K562 (cell line): ENCODE data around the gene PDE6G. TPM values are rescaled to one million over a fixed set of nuclear protein-coding genes. Genes with fewer than 3 reads are reported as not detected.

Experiments
- ATAC-seq: fragments of 200-7000 bp; cut with Tn5 transposase; 3 replicates; pipeline ENCODE4 v1.9.1; 2020; ENCODE audit warnings: moderate library complexity
- BruUV-seq: library from RNA; stranded (reverse); fragments of 400-500 nt; replicated peaks from 2 replicates; lab custom pipeline; 2021; lab: Mats Ljungman, UMichigan
- CTCF ChIA-PET: fragments of 300-600 bp; formaldehyde crosslinking; extraction: SDS; loops from one replicate; lab custom pipeline; 2021; ENCODE audit warnings: low intra/inter-chr PET ratio; lab: Yijun Ruan, JAX
- POLR2A ChIA-PET: fragments of 300-600, 350-650 bp; sonication (Branson Sonifier 250); formaldehyde crosslinking; extraction: SDS; loops from one replicate; lab custom pipeline; 2021; ENCODE audit warnings: antibody characterized with exemption, inconsistent platforms; lab: Yijun Ruan, JAX
- DNase-seq, 4 experiments: peaks; one replicate each; pipeline versions ENCODE4 v3.0.0 to v3.0.0-alpha.2; 2011 to 2018; ENCODE audit warnings: low spot score in 3 of 4, mixed read lengths in 3 of 4; ENCODE audit errors: extremely low read depth in 1 of 4
- FAIRE-seq: peaks from 2 replicates; lab custom pipeline; 2011; peaks lifted over from hg19 to GRCh38; lab: Jason Lieb, UNC
- H2AFZ ChIP-seq: 2 replicates; pipeline ENCODE4 v1.6.0; 2011; ENCODE audit warnings: low read depth, low read length, control low read depth, inconsistent platforms
- H3K27ac ChIP-seq: fragments of 200-600 bp; 3 replicates; pipeline ENCODE4 v1.8.0; 2011; ENCODE audit warnings: low read depth, mild to moderate bottlenecking, control low read depth, inconsistent platforms, low read length, moderate library complexity, mixed read lengths; ENCODE audit errors: extremely low read depth
- H3K27me3 ChIP-seq, 2 experiments: fragments of 300-600 bp in 1 of 2; 2 replicates in 1 of 2; 3 replicates in 1 of 2; pipeline versions ENCODE4 v1.6.0 to v1.8.0; 2011; ENCODE audit warnings: inconsistent platforms in 2 of 2, low read length in 2 of 2, mild to moderate bottlenecking in 1 of 2, mixed read lengths in 1 of 2, moderate library complexity in 1 of 2; ENCODE audit not compliant: control insufficient read depth in 2 of 2, insufficient read depth in 2 of 2
- H3K36me3 ChIP-seq: fragments of 300-600 bp; 3 replicates; pipeline ENCODE4 v1.8.0; 2011; ENCODE audit warnings: mild to moderate bottlenecking, low read length, inconsistent platforms; ENCODE audit not compliant: control insufficient read depth, insufficient read depth
- H3K4me1 ChIP-seq, 2 experiments: fragments of 200-600 bp in 1 of 2; replicated peaks in 1 of 2; 2 replicates in 1 of 2; 3 replicates in 1 of 2; pipeline versions ENCODE4 v1.5.1 to v1.8.0; 2011; ENCODE audit warnings: inconsistent platforms in 2 of 2, low read length in 2 of 2, mild to moderate bottlenecking in 1 of 2, mixed read lengths in 1 of 2, moderate library complexity in 1 of 2; ENCODE audit not compliant: control insufficient read depth in 2 of 2, insufficient read depth in 2 of 2
- H3K4me2 ChIP-seq: 2 replicates; pipeline ENCODE4 v1.6.1; 2011; ENCODE audit warnings: low read length, control low read depth, inconsistent platforms, mixed read lengths; ENCODE audit not compliant: insufficient read depth
- H3K4me3 ChIP-seq: fragments of 200-600 bp; sonication (generic), shearing (Covaris generic); 2 replicates; pipeline ENCODE4 v1.5.1; 2016; ENCODE audit warnings: control low read depth, inconsistent platforms
- H3K79me2 ChIP-seq: fragments of 200-600 bp; 3 replicates; pipeline ENCODE4 v1.8.0; 2011; ENCODE audit warnings: low read length, inconsistent platforms; ENCODE audit not compliant: control insufficient read depth, insufficient read depth
- H3K9ac ChIP-seq, 2 experiments: 2 replicates each; pipeline versions ENCODE4 v1.6.0 to v1.6.1; 2011; ENCODE audit warnings: low read depth in 2 of 2, low read length in 2 of 2, control low read depth in 1 of 2, inconsistent platforms in 1 of 2, mild to moderate bottlenecking in 1 of 2, mixed read lengths in 1 of 2; ENCODE audit not compliant: insufficient read depth in 1 of 2
- H3K9me1 ChIP-seq: one replicate; pipeline ENCODE4 v1.6.0; 2011; ENCODE audit warnings: inconsistent platforms, mild to moderate bottlenecking, low read length, moderate library complexity; ENCODE audit not compliant: control insufficient read depth, insufficient read depth
- H3K9me3 ChIP-seq: replicated peaks from 2 replicates; pipeline ENCODE4 v1.5.1; 2011; ENCODE audit warnings: low read depth, low read length, inconsistent platforms; ENCODE audit not compliant: control insufficient read depth, insufficient read depth
- H4K20me1 ChIP-seq: replicated peaks from 2 replicates; pipeline ENCODE4 v1.6.1; 2011; ENCODE audit warnings: low read length, inconsistent platforms, mixed read lengths; ENCODE audit not compliant: control insufficient read depth, insufficient read depth
- EGR1 ChIP-seq: fragments of 450-650 bp; conservative IDR thresholded peaks from 2 replicates; pipeline ENCODE4 v1.6.1; 2017; ENCODE audit warnings: mild to moderate bottlenecking
- ERF ChIP-seq: fragments of 450-650 bp; formaldehyde crosslinking; IDR thresholded peaks from 2 replicates; pipeline ENCODE4 v1.4.0; 2020; ENCODE audit warnings: mild to moderate bottlenecking, mixed read lengths
- KLF6 ChIP-seq: fragments of 250-450 bp; sonication (Bioruptor Pico); IDR thresholded peaks from 2 replicates; pipeline ENCODE4 v1.4.0; 2020; ENCODE audit warnings: mild to moderate bottlenecking, moderate library complexity, borderline replicate concordance
- NEUROD1 ChIP-seq: fragments of 150-350 bp; IDR thresholded peaks from 2 replicates; pipeline ENCODE4 v1.6.1; 2014; ENCODE audit warnings: borderline replicate concordance, low read length, low read depth; ENCODE audit not compliant: partially characterized antibody
- RB1 ChIP-seq: fragments of 450-650 bp; IDR thresholded peaks from 2 replicates; pipeline ENCODE4 v1.6.1; 2017; ENCODE audit warnings: low read depth, mild to moderate bottlenecking
- RBM22 ChIP-seq: fragments of 200-400 bp; formaldehyde crosslinking; IDR thresholded peaks from 2 replicates; pipeline ENCODE4 v1.6.1; 2018; ENCODE audit warnings: low read length, low read depth; ENCODE audit not compliant: poor library complexity, severe bottlenecking
- SIX5 ChIP-seq, 2 experiments: IDR thresholded peaks; 2 replicates each; pipeline ENCODE4 v1.6.1; 2011; ENCODE audit warnings: low read length in 2 of 2, borderline replicate concordance in 1 of 2, low read depth in 1 of 2, mild to moderate bottlenecking in 1 of 2, moderate library complexity in 1 of 2; ENCODE audit not compliant: insufficient read depth in 1 of 2
- ZNF586 ChIP-seq: fragments of 450-650 bp; formaldehyde crosslinking; conservative IDR thresholded peaks from 2 replicates; pipeline ENCODE4 v1.4.0; 2020; ENCODE audit warnings: mild to moderate bottlenecking, moderate library complexity
- WGBS: fragments of 100-300 bp; shearing (Covaris generic); methylation state at CpG from one replicate; pipeline ENCODE4 v1.1.6; 2016; ENCODE audit warnings: low coverage, mixed read lengths; ENCODE audit not compliant: insufficient coverage; ENCODE audit errors: missing lambda C conversion rate; 5-methylcytosine and 5-hydroxymethylcytosine counted together
- in situ Hi-C: fragments of 300-500 bp; cut with MboI; formaldehyde crosslinking; loops from 4 replicates; pipeline ENCODE4 v1.15.0; 2018; ENCODE audit warnings: inconsistent platforms, mixed read lengths
- intact Hi-C: fragments of 100-400 bp; cut with micrococcal nuclease; formaldehyde crosslinking; loops from 2 replicates; pipeline ENCODE4 v1.14.2; 2022
- polyA plus RNA-seq, 8 experiments: library from polyadenylated mRNA; depleted of rRNA in 4 of 8; stranded (reverse) in 5 of 8; unstranded in 3 of 8; fragments of >200 nt; fragmentation: Nextera tagmentation in 2 of 8; fragmentation: Illumina TruSeq in 1 of 8; extraction: Ambion mirVana in 2 of 8; extraction: Trizol in 1 of 8; gene quantifications; 2 replicates each; pipeline versions ENCODE4 v1.2.1 to v1.2.3, GENCODE V29; 2011 to 2014; ENCODE audit warnings: inconsistent platforms in 1 of 8, missing spikeins in 1 of 8
- total RNA-seq, 7 experiments: library from RNA; depleted of rRNA in 6 of 7; stranded (reverse); fragments of >200 nt in 6 of 7; fragmentation: Illumina TruSeq in 2 of 7; extraction: Trizol in 2 of 7; gene quantifications; 2 replicates each; pipeline versions ENCODE4 v1.2.1 to v1.2.3, GENCODE V29; 2011 to 2021; ENCODE audit warnings: low replicate concordance in 1 of 7
- TF ChIP-seq, protein P1 (sequence below), 3 experiments: fragments of 200-800 bp in 1 of 3; fragments of 250-450 bp in 1 of 3; fragments of 450-650 bp in 1 of 3; sonication (Bioruptor Pico) in 1 of 3; sonication (Bioruptor generic) in 1 of 3; formaldehyde crosslinking in 1 of 3; IDR thresholded peaks; 2 replicates each; pipeline versions ENCODE4 v1.6.1 to v1.8.0; 2016 to 2022; ENCODE audit warnings: mild to moderate bottlenecking in 2 of 3, missing genetic modification characterization in 2 of 3, missing compliant biosample characterization in 1 of 3, moderate library complexity in 1 of 3
- TF ChIP-seq, protein P2 (sequence below): sonication (generic); formaldehyde crosslinking; IDR thresholded peaks from 2 replicates; pipeline ENCODE4 v1.8.0; 2023; ENCODE audit warnings: mild to moderate bottlenecking, missing genetic modification reagents

Gene PDE6G
- total and polyA plus RNA-seq, 9 of the 15 experiments (the other 6 are each of a cell fraction or from before 2014, with no cell fraction given), result 0.14 to 0.59 TPM; not detected in 7

DNA sequence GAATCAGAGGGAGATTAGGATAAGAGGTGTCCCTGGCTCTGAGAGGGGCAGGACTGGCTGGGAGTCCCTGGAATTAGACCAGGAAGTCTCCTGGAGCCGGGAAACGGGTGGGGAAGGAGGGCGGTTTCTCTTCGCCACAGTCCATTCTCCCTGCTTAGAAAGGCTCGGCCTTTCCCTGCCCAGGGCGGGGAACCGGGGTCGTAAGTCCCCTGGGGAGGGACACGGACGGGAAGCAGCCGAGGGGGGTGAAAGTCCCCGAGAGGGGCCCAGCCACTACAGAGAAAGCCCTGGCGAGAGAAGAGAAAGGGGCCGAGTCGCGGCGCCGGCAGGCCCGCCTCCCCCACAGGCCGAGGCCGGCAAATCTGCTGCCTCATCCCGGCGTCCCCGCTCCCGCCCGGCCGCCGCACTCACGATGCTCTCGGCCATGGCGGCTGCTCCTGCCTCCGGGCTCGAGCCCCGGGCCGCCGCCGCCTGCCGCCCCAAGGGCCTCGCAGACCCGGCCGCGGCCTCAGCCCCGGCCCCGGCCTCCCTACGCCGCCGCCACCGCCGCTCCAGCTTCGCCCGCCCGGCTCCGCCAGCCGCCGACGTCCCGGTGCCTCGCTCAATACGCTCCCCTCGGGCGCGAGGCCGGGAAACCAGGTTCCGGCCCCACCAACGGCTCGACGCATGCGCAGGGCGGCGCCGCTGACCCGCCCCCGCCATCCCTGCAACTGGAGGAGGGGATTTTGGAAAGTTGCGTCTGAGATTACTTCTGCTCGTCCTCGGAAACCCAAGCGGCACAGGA lies 19.6 kb downstream of the PDE6G start, which contains the start of the genes NPLOC4 and TSPAN10:
TSS of gene NPLOC4 (minus strand) at position 608 of the 784 bp plus-strand sequence. CDS start at position 426, 182 bp downstream.
TSS of gene TSPAN10 (plus strand) at position 692 of the 784 bp plus-strand sequence. CDS start 5,217 bp downstream, outside the sequence.
- Histone ChIP-seq H3K4me1 (peaks cover 20 to 22% of the 10 kb centered on the region in 2 experiments; a peak in 4 of 5 replicates), H3K4me2 (peak within 1 kb of the TSS; percentile 84), H3K9ac (peak within 1 kb of the TSS; percentile 94 to 98), H3K9me3 (no peaks in the 10 kb centered on the region), H2AFZ (peak within 1 kb of the TSS; percentile 92), H3K4me3 (peak within 1 kb of the TSS; percentile 69), H3K27me3 (no peaks in the 10 kb centered on the region), H3K79me2 (peaks cover 52% of the 10 kb centered on the region), H4K20me1 (peaks cover 6% of the 10 kb centered on the region), H3K9me1 (no peaks in the 10 kb centered on the region), H3K27ac (peak within 1 kb of the TSS; percentile 87), H3K36me3 (peaks cover 28% of the 10 kb centered on the region; the same call in 2 of the 3 replicates)
- peak; percentile 91 to 98 (median 97) for DNase-seq
- BruUV-seq, result no TSS peak
- FAIRE-seq, result peak; percentile 29
- in situ Hi-C loops, result no loop called here
- peak; percentile 91 for ATAC-seq
- POLR2A ChIA-PET, result interaction anchor here (0.5 to 1.4 kb wide), 13 partner anchors 8 to 573 kb away, joined by 3 to 6 read pairs (median 3); partner anchors contain the start of genes ACTG1 and CCDC137
- 2% methylated on average over 49 of the region's 77 CpGs for WGBS
- intact Hi-C loops, result loop anchor here (1.0 kb wide), 1 partner anchor 30 kb away; the partner anchor contains the start of genes CCDC137 and OXLD1
- CTCF ChIA-PET, result interaction anchor here (0.7 kb wide), 1 partner anchor 568 kb away, joined by 3 read pairs; no protein-coding TSS in a partner anchor
- no peak for TF ChIP-seq ZNF586 (CRISPR knock-in tag)
- peak; percentile 98 for TF ChIP-seq RB1
- peak; percentile 63 for TF ChIP-seq NEUROD1
- TF ChIP-seq RBM22, result peak; percentile 53
- no peak for TF ChIP-seq ERF
- TF ChIP-seq KLF6 (CRISPR knock-in tag), result peak; percentile 36; the same call in 1 of the 2 replicates
- TF ChIP-seq, protein P1, sequence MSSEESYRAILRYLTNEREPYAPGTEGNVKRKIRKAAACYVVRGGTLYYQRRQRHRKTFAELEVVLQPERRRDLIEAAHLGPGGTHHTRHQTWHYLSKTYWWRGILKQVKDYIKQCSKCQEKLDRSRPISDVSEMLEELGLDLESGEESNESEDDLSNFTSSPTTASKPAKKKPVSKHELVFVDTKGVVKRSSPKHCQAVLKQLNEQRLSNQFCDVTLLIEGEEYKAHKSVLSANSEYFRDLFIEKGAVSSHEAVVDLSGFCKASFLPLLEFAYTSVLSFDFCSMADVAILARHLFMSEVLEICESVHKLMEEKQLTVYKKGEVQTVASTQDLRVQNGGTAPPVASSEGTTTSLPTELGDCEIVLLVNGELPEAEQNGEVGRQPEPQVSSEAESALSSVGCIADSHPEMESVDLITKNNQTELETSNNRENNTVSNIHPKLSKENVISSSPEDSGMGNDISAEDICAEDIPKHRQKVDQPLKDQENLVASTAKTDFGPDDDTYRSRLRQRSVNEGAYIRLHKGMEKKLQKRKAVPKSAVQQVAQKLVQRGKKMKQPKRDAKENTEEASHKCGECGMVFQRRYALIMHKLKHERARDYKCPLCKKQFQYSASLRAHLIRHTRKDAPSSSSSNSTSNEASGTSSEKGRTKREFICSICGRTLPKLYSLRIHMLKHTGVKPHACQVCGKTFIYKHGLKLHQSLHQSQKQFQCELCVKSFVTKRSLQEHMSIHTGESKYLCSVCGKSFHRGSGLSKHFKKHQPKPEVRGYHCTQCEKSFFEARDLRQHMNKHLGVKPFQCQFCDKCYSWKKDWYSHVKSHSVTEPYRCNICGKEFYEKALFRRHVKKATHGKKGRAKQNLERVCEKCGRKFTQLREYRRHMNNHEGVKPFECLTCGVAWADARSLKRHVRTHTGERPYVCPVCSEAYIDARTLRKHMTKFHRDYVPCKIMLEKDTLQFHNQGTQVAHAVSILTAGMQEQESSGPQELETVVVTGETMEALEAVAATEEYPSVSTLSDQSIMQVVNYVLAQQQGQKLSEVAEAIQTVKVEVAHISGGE (CRISPR knock-in tag; IDR thresholded peaks at IDR 0.05), result peak; percentile 97 to 99 (median 99)
- peak; percentile 99 for TF ChIP-seq EGR1
- TF ChIP-seq, protein P2, sequence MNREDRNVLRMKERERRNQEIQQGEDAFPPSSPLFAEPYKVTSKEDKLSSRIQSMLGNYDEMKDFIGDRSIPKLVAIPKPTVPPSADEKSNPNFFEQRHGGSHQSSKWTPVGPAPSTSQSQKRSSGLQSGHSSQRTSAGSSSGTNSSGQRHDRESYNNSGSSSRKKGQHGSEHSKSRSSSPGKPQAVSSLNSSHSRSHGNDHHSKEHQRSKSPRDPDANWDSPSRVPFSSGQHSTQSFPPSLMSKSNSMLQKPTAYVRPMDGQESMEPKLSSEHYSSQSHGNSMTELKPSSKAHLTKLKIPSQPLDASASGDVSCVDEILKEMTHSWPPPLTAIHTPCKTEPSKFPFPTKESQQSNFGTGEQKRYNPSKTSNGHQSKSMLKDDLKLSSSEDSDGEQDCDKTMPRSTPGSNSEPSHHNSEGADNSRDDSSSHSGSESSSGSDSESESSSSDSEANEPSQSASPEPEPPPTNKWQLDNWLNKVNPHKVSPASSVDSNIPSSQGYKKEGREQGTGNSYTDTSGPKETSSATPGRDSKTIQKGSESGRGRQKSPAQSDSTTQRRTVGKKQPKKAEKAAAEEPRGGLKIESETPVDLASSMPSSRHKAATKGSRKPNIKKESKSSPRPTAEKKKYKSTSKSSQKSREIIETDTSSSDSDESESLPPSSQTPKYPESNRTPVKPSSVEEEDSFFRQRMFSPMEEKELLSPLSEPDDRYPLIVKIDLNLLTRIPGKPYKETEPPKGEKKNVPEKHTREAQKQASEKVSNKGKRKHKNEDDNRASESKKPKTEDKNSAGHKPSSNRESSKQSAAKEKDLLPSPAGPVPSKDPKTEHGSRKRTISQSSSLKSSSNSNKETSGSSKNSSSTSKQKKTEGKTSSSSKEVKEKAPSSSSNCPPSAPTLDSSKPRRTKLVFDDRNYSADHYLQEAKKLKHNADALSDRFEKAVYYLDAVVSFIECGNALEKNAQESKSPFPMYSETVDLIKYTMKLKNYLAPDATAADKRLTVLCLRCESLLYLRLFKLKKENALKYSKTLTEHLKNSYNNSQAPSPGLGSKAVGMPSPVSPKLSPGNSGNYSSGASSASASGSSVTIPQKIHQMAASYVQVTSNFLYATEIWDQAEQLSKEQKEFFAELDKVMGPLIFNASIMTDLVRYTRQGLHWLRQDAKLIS (CRISPR knock-in tag), result peak; percentile 7; the same call in 1 of the 2 replicates
- TF ChIP-seq SIX5 (IDR thresholded peaks at IDR 0.05; ENCODE audit: borderline replicate concordance in 1 of 2, insufficient read depth in 1 of 2, low read depth in 1 of 2, low read length in 2 of 2), result peak; percentile 33 to 41; a peak in 2 of 4 replicates
